NCI-H460 (cell line): ENCODE results near the gene RNASE13. TPM values are rescaled to one million over a fixed set of nuclear protein-coding genes. Genes with fewer than 3 reads are reported as not detected.
"Not testable (repeated sequence)": the region's sequence is repeated elsewhere in the genome, so short reads cannot be mapped to it uniquely, and the experiment has no call there.

ENCODE experiments used
- DNase-seq: peaks from one replicate; pipeline ENCODE4 v3.0.0-alpha.2; 2016; ENCODE audit warnings: low read depth; ENCODE audit errors: extremely low read depth
- total RNA-seq: library from RNA; depleted of rRNA; stranded (reverse); fragments of >200 nt; shearing (Covaris generic); gene quantifications from 2 replicates; pipeline ENCODE4 v1.2.3, GENCODE V29; 2014; rRNA removed

Gene RNASE13
- total RNA-seq, 1 experiment from 2014 or later: not detected

- no peak for DNase-seq
Measured at GRCh38 chr14:20997564-20997963, 37.0 kb downstream of the RNASE13 start.

GRCh38 chr14:20997115-20997514 lies 37.5 kb downstream of the RNASE13 start:
- no peak for DNase-seq

- DNase-seq: no peak
Measured at GRCh38 chr14:20996521-20996920, 38.1 kb downstream of the RNASE13 start.

- DNase-seq: peak; percentile 95
Measured at GRCh38 chr14:20989787-20990600, 44.6 kb downstream of the RNASE13 start, which contains the start of gene METTL17. TSS of gene METTL17 (plus strand) at chr14:20989980. CDS start at chr14:20990003, 23 bp downstream.

GRCh38 chr14:20989471-20989786 lies 45.2 kb downstream of the RNASE13 start:
- DNase-seq: no peak

- no peak for DNase-seq
Measured at GRCh38 chr14:20988717-20989470, 45.7 kb downstream of the RNASE13 start.

- DNase-seq: peak; percentile 54
Measured at GRCh38 chr14:20986811-20987210, 47.8 kb downstream of the RNASE13 start.

- not testable (repeated sequence) for DNase-seq
Measured at GRCh38 chr14:20985650-20986049, 49.0 kb downstream of the RNASE13 start.

Other genes starting within 250 kb of the RNASE13 start
- not detected in 2 replicates for gene RNASE1, start 232.0 kb downstream of the RNASE13 start, total RNA-seq
- not detected in 2 replicates for gene RNASE3, start 143.4 kb downstream of the RNASE13 start, total RNA-seq
- not detected in 2 replicates for gene RNASE2, start 79.3 kb downstream of the RNASE13 start, total RNA-seq
- gene METTL17, start 44.8 kb downstream of the RNASE13 start, total RNA-seq: 76.6 and 80.5 TPM in 2 replicates
- gene SLC39A2, start 35.5 kb downstream of the RNASE13 start, total RNA-seq: not detected in 2 replicates
- gene NDRG2, start 9.7 kb downstream of the RNASE13 start, total RNA-seq: 3.4 and 5.0 TPM in 2 replicates
- gene TPPP2, start 4.6 kb downstream of the RNASE13 start, total RNA-seq: not detected in 2 replicates
- not detected in 2 replicates for gene RNASE7, start 7.6 kb upstream of the RNASE13 start, total RNA-seq
- gene RNASE8, start 23.0 kb upstream of the RNASE13 start, total RNA-seq: not detected in 2 replicates
- 9.3 and 10.7 TPM in 2 replicates for gene ARHGEF40, start 35.5 kb upstream of the RNASE13 start, total RNA-seq
- gene ZNF219, start 63.8 kb upstream of the RNASE13 start, total RNA-seq: 23.5 and 27.7 TPM in 2 replicates
- 0.87 and 1.5 TPM in 2 replicates for gene TMEM253, start 66.3 kb upstream of the RNASE13 start, total RNA-seq
- not detected in 2 replicates for gene OR5AU1, start 121.3 kb upstream of the RNASE13 start, total RNA-seq
- 1,048 and 1,119 TPM in 2 replicates for gene HNRNPC, start 234.6 kb upstream of the RNASE13 start, total RNA-seq
- 0.05 TPM in 1 of 2 replicates, not detected in the other for gene RPGRIP1, start 245.3 kb upstream of the RNASE13 start, total RNA-seq